Adrenal gland (tissue), 12 donors: ENCODE measurements around the gene SHLD1. TPM values are rescaled to one million over a fixed set of nuclear protein-coding genes. Genes with fewer than 3 reads are reported as not detected.

ENCODE experiments used
- DNase-seq, 7 donors: peaks; one replicate each; pipeline ENCODE4 v3.0.0-alpha.2; 2019 to 2020
- H3K27ac ChIP-seq, 5 donors: fragments of 200-600 bp; sonication (generic) in 4 of 5; 1 replicate in 3 of 5; 2 replicates in 2 of 5; pipeline versions ENCODE4 v1.5.1 to v1.8.0; 2016 to 2020; ENCODE audit warnings: mild to moderate bottlenecking in 1 of 5
- H3K27me3 ChIP-seq: fragments of 200-600 bp; 2 replicates; pipeline ENCODE4 v1.8.0; 2021
- H3K36me3 ChIP-seq, 2 donors: fragments of 200-600 bp; replicated peaks in 1 of 2; 1 replicate in 1 of 2; 2 replicates in 1 of 2; pipeline versions ENCODE4 v1.5.1 to v1.8.0; 2018 to 2022
- H3K4me1 ChIP-seq, 2 donors: fragments of 200-600 bp; replicated peaks in 1 of 2; 1 replicate in 1 of 2; 2 replicates in 1 of 2; pipeline versions ENCODE4 v1.5.1 to v1.8.0; 2018 to 2021
- H3K4me3 ChIP-seq, 4 donors: fragments of 200-600 bp; sonication (generic) in 3 of 4; one replicate each; pipeline ENCODE4 v1.5.1; 2016 to 2018
- H3K9me3 ChIP-seq, 3 donors: fragments of 200-600 bp; sonication (generic) in 1 of 3; replicated peaks in 1 of 3; 1 replicate in 2 of 3; 2 replicates in 1 of 3; pipeline versions ENCODE4 v1.5.1 to v1.8.0; 2016 to 2021
- POLR2A ChIP-seq, 2 donors: fragments of 450-650 bp; IDR thresholded peaks; one replicate each; pipeline ENCODE4 v1.6.1; 2017; ENCODE audit warnings: antibody characterized with exemption in 2 of 2, mild to moderate bottlenecking in 2 of 2, moderate library complexity in 1 of 2
- WGBS, 4 donors: extraction: QIAGEN DNeasy Blood & Tissue Kit in 2 of 4; methylation state at CpG; one replicate each; pipeline versions ENCODE4 v1.1.5 to v1.1.7; 2013 to 2017; 5-methylcytosine and 5-hydroxymethylcytosine counted together
- intact Hi-C, 2 donors: fragments of 100-400 bp; cut with DNase I; formaldehyde crosslinking; loops; one replicate each; pipeline versions ENCODE4 v1.14.1 to v1.15.0; 2022 to 2023
- polyA plus RNA-seq, 3 donors: library from polyadenylated mRNA; stranded (reverse); fragments of 200-250 nt in 2 of 3; fragments of 350-450 nt in 1 of 3; fragmentation: Illumina TruSeq in 1 of 3; extraction: RNeasy Lipid Tissue Mini Kit (QIAGEN cat#74804) in 1 of 3; gene quantifications; one replicate each; pipeline ENCODE4 v1.2.3, GENCODE V29; 2013 to 2014
- total RNA-seq, 9 donors: library from RNA; depleted of rRNA in 4 of 9; stranded (reverse); fragments of >200 nt in 4 of 9; fragments of 120-200 nt in 1 of 9; fragmentation: NEBNext Ultra II Directional in 1 of 9; extraction: Animal tissue kit (Norgen Biotek cat#: 25700) in 1 of 9; gene quantifications; one replicate each; pipeline versions ENCODE4 v1.1.0 to v1.2.4, GENCODE V29; 2013 to 2023
- TF ChIP-seq, protein P1 (sequence below), 6 experiments: fragments of 450-650 bp in 4 of 6; fragments of 200-600 bp in 2 of 6; sonication (generic) in 1 of 6; IDR thresholded peaks; 1 replicate in 5 of 6; 2 replicates in 1 of 6; pipeline versions ENCODE4 v1.5.1 to v1.8.0; 2016 to 2021; ENCODE audit warnings: antibody characterized with exemption in 6 of 6, mild to moderate bottlenecking in 2 of 6, moderate library complexity in 1 of 6
- donor health status: healthy with polysubstance abuse.
- donor health status: Bipolar disorder and iron deficiency.
- donor health status: DM: yes; HTN: yes; CAD: no.
- donor health status: DM: no; HTN: no; CAD: no.
- donor health status: DM: no; HTN: no; CAD: no.
- donor health status: DM: yes; HTN: yes; CAD: no.

Gene SHLD1
- total and polyA plus RNA-seq, 12 donors: 3.6 to 18.0 (median 13.0) TPM

DNA sequence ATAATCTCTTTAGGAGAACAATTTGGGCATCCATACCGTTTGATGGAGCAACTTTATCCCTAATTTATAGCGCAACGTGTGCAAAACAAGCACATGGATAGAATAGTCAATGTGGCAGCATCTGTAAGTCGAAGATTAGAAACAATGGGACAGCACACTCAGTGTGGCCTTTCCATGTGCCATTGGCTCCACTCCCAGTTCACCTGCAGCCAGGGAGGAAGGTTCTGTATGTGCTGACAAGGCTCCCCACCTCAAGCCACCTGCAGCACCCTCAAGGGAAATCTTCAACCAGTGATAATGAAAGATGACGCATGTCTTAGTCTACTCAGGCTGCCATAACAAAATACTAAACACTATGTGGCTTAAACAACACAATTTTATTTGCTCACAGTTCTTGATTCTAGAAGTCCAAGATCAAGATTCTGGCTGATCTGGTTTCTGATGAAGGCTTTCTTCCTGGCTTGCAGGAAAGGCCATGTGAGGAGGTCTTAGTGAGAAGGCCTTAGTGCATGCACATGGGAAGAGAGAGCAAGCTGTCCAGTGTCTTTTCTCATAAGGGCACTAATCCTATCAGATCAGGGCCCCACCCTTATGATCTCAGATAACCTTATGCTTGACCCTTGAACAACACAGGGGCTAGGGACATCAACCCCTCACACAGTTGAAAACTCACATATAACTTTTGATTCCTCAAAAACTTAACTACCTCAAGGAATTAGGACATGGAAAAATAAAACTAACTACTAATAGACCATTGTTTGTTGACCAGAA is 34.9 kb upstream of the SHLD1 start:
- peak overlapping the region in 1 of 5 donors; percentile 3 for H3K27ac ChIP-seq
- no peaks in the 10 kb centered on the region for H3K27me3 ChIP-seq
- H3K4me3 ChIP-seq: no peak overlapping the region
- no peak for TF ChIP-seq POLR2A (IDR thresholded peaks at IDR 0.05)
- no peaks in the 10 kb centered on the region for H3K36me3 ChIP-seq
- 90 to 98% (median 94%) methylated on average over 5 of the region's 5 CpGs for WGBS, 4 donors
- H3K4me1 ChIP-seq: peaks cover 9% of the 10 kb centered on the region in 2 donors
- intact Hi-C loops: loop anchor here in 1 of 2 donors (10.0 kb wide), 1 partner anchor 60 kb away; no protein-coding TSS in a partner anchor
- H3K9me3 ChIP-seq: no peaks in the 10 kb centered on the region
- DNase-seq: no peak

DNA sequence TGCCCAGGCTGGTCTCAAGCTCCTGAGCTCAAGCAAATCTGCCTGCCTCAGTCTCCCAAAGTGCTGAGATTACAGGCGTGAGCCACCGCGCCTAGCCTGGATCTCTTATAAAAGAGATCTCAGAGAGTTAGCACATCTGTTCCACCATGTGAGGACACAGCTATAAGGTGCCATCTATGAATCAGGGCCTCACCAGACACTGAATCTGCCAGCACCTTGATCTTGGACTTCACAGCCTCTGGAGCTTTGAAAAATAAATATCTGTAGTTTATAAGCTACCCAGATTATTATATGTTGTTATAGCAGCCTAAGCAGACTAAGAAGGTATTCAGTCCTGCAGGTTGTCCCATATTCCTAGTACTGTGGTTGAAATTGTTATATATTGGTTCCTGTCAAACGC is 33.2 kb upstream of the SHLD1 start:
- intact Hi-C loops: loop anchor here in 1 of 2 donors (10.0 kb wide), 1 partner anchor 62 kb away; no protein-coding TSS in a partner anchor
- no peak for TF ChIP-seq POLR2A (IDR thresholded peaks at IDR 0.05)
- TF ChIP-seq, protein P1, sequence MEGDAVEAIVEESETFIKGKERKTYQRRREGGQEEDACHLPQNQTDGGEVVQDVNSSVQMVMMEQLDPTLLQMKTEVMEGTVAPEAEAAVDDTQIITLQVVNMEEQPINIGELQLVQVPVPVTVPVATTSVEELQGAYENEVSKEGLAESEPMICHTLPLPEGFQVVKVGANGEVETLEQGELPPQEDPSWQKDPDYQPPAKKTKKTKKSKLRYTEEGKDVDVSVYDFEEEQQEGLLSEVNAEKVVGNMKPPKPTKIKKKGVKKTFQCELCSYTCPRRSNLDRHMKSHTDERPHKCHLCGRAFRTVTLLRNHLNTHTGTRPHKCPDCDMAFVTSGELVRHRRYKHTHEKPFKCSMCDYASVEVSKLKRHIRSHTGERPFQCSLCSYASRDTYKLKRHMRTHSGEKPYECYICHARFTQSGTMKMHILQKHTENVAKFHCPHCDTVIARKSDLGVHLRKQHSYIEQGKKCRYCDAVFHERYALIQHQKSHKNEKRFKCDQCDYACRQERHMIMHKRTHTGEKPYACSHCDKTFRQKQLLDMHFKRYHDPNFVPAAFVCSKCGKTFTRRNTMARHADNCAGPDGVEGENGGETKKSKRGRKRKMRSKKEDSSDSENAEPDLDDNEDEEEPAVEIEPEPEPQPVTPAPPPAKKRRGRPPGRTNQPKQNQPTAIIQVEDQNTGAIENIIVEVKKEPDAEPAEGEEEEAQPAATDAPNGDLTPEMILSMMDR (IDR thresholded peaks at IDR 0.05): no peak

DNA sequence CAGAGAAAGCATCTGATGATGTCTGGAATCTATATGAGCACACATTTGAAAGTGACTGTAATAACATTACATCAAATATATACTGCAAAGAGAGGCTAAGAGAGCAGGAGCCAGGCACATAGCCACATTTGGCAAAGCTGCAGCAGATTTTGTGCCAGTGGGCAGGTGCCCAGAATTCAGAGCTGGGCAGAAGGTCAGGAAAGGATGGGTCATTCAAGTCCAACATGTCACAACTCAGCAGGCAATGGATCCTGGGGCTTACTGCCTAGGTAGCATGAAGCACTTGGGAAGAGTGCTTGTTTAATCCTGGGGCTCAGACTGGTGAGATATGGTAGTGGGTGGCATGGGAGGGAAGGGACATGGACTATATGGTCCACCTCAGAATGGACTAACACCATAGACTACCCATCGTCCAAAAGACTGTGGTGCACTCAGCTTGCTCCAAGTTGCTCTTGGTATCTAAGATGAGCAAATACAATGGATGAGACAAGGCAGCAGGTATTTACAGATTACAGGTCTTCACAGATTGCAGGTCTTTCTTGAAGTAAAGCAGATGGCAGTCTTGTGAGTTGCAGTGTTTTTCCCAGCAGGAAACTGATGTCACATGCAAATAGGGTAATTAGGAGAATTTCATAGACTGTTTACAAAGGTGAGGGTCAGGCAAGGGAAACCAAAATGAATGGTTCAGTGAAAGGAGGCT is 31.2 kb upstream of the SHLD1 start:
- 87 to 100% (median 96%) methylated on average over 1 of the region's 1 CpG for WGBS, 4 donors
- H3K9me3 ChIP-seq: no peaks in the 10 kb centered on the region
- peaks cover 9 to 10% of the 10 kb centered on the region in 2 donors for H3K4me1 ChIP-seq
- H3K36me3 ChIP-seq: no peaks in the 10 kb centered on the region
- H3K27me3 ChIP-seq: no peaks in the 10 kb centered on the region
- no peak for TF ChIP-seq POLR2A (IDR thresholded peaks at IDR 0.05)
- TF ChIP-seq, protein P1 (IDR thresholded peaks at IDR 0.05): no peak
- peak; percentile 75 to 85 (median 80) for DNase-seq
- peak overlapping the region in 1 of 5 donors; percentile 8 for H3K27ac ChIP-seq
- intact Hi-C loops: loop anchor here in 1 of 2 donors (10.0 kb wide), 1 partner anchor 64 kb away; no protein-coding TSS in a partner anchor
- no peak overlapping the region for H3K4me3 ChIP-seq

More for the DNA sequence above, 33.2 kb upstream of the SHLD1 start:
- Histone ChIP-seq H3K27me3 (no peaks in the 10 kb centered on the region), H3K36me3 (no peaks in the 10 kb centered on the region), H3K9me3 (no peaks in the 10 kb centered on the region), H3K27ac (no peak overlapping the region), H3K4me1 (peaks cover 9% of the 10 kb centered on the region in 2 donors), H3K4me3 (no peak overlapping the region)
- DNase-seq: no peak
- 93 to 100% (median 97%) methylated on average over 4 of the region's 4 CpGs for WGBS, 4 donors

DNA sequence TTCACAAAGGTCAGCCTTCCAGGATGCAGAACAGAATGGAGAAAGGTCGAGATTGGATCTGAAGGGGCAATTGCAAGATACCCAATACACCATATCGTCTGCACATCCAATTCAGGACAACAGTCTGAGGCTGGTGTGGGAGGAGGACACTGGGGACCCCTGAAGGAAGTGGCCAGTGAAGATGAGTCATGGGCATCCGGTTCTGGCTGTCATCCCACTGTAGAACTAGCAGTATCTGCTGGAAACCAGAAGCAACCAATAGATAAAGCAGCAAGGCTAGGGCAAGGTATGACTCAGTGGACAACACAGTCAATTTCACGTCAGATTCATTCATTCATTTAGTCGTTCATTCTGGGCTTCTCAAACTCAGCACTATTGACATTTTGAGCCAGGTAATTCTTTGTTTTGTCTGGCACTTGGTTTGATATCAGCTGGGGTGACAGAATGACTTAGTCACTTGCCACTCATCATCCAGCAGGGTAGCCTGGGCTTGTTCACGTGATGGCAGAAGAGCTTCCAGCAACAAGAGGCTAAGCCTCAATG is 30.3 kb upstream of the SHLD1 start:
- H3K36me3 ChIP-seq: no peaks in the 10 kb centered on the region
- intact Hi-C loops: loop anchor here in 1 of 2 donors (10.0 kb wide), 1 partner anchor 65 kb away; no protein-coding TSS in a partner anchor
- H3K9me3 ChIP-seq: no peaks in the 10 kb centered on the region
- WGBS, 4 donors: 48 to 64% (median 53%) methylated on average over 6 of the region's 6 CpGs
- TF ChIP-seq POLR2A (IDR thresholded peaks at IDR 0.05): no peak
- TF ChIP-seq, protein P1 (IDR thresholded peaks at IDR 0.05): no peak
- H3K27ac ChIP-seq: no peak overlapping the region
- H3K4me1 ChIP-seq: peaks cover 12 to 19% of the 10 kb centered on the region in 2 donors
- H3K4me3 ChIP-seq: no peak overlapping the region
- H3K27me3 ChIP-seq: no peaks in the 10 kb centered on the region
- peak in 6 of 7 donors; percentile 29 to 59 (median 34) for DNase-seq
